HepG2 (cell line): ENCODE data around the gene OCIAD2.

Experiments used
- CEBPB ChIP-seq: IDR thresholded peaks from 2 replicates; pipeline ENCODE4 v1.6.1; 2011; ENCODE audit warnings: low read depth, low read length, improper control_type of control experiment, borderline replicate concordance
- HBP1 ChIP-seq: IDR thresholded peaks from 2 replicates; pipeline ENCODE4 v1.6.1; 2016; ENCODE audit warnings: low read depth, control low read depth
- IRX3 ChIP-seq: sonication (generic); formaldehyde crosslinking; IDR thresholded peaks from 2 replicates; pipeline ENCODE4 v1.8.1; 2023; ENCODE audit warnings: mild to moderate bottlenecking, low read depth, missing genetic modification reagents, borderline replicate concordance
- STAT5B ChIP-seq: sonication (generic); formaldehyde crosslinking; IDR thresholded peaks from 2 replicates; pipeline ENCODE4 v1.4.0; 2020; ENCODE audit warnings: missing genetic modification reagents
- TAF1 ChIP-seq: sonication (generic); formaldehyde crosslinking; IDR thresholded peaks from 2 replicates; pipeline ENCODE4 v1.4.0; 2020; ENCODE audit warnings: missing genetic modification reagents
- ZFP1 ChIP-seq: IDR thresholded peaks from 2 replicates; pipeline ENCODE4 v1.6.1; 2016
- ZNF24 ChIP-seq: fragments of 450-650 bp; IDR thresholded peaks from 2 replicates; pipeline ENCODE4 v1.6.1; 2017; ENCODE audit warnings: antibody characterized with exemption, mild to moderate bottlenecking
- ZNF383 ChIP-seq: sonication (generic); formaldehyde crosslinking; IDR thresholded peaks from 2 replicates; pipeline ENCODE4 v1.4.0; 2020; ENCODE audit warnings: missing genetic modification reagents, mild to moderate bottlenecking, borderline replicate concordance
- ZNF800 ChIP-seq: sonication (generic); formaldehyde crosslinking; IDR thresholded peaks from 2 replicates; pipeline ENCODE4 v1.4.0; 2020; ENCODE audit warnings: missing genetic modification reagents

GRCh38 chr4:48954314-48954713 lies 47.7 kb upstream of the OCIAD2 start:
- no peak for TF ChIP-seq TAF1 (CRISPR knock-in tag)
- no peak for TF ChIP-seq IRX3 (CRISPR knock-in tag)
- TF ChIP-seq ZFP1 (CRISPR knock-in tag): no peak
- TF ChIP-seq ZNF800 (CRISPR knock-in tag): no peak
- TF ChIP-seq ZNF383 (CRISPR knock-in tag): no peak
- TF ChIP-seq CEBPB: no peak
- TF ChIP-seq STAT5B (CRISPR knock-in tag): no peak
- no peak for TF ChIP-seq ZNF24
- no peak for TF ChIP-seq HBP1 (CRISPR knock-in tag)
